Measurements from ENCODE around the gene MLYCD. TPM values are rescaled to one million over a fixed set of nuclear protein-coding genes. Genes with fewer than 3 reads are reported as not detected.

The MLYCD gene
- total and polyA plus RNA-seq, 2 experiments from 2014 or later = 3.2 to 7.2 TPM

DNA sequence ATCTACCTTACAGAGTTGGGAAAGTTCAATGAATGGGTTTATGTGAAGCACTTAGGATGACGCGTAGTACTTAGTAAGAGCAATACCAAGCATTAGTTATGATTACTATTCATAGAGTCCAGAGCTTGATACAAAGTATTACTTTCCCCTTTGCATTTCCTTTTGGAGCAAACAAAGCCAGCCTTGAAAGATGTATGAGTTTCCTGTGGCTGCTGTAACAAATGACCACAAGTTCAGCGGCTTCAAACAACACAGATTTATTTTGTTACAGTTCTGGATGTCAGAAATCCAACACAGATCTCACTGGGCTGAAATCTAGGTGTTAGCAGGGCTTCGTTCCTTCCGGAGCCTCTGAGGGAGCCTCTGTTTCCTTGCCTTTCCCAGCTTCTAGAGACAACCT, 8.6 kb upstream of the MLYCD start (continued):
- TF ChIP-seq, protein P1, sequence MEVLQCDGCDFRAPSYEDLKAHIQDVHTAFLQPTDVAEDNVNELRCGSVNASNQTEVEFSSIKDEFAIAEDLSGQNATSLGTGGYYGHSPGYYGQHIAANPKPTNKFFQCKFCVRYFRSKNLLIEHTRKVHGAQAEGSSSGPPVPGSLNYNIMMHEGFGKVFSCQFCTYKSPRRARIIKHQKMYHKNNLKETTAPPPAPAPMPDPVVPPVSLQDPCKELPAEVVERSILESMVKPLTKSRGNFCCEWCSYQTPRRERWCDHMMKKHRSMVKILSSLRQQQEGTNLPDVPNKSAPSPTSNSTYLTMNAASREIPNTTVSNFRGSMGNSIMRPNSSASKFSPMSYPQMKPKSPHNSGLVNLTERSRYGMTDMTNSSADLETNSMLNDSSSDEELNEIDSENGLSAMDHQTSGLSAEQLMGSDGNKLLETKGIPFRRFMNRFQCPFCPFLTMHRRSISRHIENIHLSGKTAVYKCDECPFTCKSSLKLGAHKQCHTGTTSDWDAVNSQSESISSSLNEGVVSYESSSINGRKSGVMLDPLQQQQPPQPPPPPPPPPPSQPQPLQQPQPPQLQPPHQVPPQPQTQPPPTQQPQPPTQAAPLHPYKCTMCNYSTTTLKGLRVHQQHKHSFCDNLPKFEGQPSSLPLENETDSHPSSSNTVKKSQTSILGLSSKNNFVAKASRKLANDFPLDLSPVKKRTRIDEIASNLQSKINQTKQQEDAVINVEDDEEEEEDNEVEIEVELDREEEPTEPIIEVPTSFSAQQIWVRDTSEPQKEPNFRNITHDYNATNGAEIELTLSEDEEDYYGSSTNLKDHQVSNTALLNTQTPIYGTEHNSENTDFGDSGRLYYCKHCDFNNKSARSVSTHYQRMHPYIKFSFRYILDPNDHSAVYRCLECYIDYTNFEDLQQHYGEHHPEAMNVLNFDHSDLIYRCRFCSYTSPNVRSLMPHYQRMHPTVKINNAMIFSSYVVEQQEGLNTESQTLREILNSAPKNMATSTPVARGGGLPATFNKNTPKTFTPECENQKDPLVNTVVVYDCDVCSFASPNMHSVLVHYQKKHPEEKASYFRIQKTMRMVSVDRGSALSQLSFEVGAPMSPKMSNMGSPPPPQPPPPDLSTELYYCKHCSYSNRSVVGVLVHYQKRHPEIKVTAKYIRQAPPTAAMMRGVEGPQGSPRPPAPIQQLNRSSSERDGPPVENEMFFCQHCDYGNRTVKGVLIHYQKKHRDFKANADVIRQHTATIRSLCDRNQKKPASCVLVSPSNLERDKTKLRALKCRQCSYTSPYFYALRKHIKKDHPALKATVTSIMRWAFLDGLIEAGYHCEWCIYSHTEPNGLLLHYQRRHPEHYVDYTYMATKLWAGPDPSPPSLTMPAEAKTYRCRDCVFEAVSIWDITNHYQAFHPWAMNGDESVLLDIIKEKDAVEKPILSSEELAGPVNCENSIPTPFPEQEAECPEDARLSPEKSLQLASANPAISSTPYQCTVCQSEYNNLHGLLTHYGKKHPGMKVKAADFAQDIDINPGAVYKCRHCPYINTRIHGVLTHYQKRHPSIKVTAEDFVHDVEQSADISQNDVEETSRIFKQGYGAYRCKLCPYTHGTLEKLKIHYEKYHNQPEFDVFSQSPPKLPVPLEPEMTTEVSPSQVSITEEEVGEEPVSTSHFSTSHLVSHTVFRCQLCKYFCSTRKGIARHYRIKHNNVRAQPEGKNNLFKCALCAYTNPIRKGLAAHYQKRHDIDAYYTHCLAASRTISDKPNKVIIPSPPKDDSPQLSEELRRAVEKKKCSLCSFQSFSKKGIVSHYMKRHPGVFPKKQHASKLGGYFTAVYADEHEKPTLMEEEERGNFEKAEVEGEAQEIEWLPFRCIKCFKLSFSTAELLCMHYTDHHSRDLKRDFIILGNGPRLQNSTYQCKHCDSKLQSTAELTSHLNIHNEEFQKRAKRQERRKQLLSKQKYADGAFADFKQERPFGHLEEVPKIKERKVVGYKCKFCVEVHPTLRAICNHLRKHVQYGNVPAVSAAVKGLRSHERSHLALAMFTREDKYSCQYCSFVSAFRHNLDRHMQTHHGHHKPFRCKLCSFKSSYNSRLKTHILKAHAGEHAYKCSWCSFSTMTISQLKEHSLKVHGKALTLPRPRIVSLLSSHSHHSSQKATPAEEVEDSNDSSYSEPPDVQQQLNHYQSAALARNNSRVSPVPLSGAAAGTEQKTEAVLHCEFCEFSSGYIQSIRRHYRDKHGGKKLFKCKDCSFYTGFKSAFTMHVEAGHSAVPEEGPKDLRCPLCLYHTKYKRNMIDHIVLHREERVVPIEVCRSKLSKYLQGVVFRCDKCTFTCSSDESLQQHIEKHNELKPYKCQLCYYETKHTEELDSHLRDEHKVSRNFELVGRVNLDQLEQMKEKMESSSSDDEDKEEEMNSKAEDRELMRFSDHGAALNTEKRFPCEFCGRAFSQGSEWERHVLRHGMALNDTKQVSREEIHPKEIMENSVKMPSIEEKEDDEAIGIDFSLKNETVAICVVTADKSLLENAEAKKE (CRISPR knock-in tag; IDR thresholded peaks at IDR 0.05) = no peak
- TF ChIP-seq EZH2 (IDR thresholded peaks at IDR 0.05; ENCODE audit: low read depth, unreplicated experiment) = no peak

DNA sequence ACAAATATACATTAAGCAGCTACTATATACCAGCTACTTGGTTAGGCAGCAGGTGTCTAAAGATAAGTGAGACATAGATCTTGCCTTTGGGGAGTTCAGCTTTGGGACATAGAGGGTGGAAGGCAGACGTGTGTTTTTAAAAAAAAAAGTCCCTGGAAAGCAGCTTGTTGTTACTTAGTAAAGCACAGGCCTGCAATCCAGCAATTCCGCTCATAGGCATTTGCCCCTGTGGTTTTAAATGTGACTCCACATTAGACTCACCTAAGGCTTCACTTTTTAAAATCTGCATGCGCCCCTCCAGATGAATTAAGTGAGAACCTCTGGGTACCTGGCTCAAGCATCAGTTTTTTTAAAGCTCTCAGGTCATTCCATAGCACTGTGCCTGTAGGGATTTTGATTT, 7.2 kb upstream of the MLYCD start:
- H3K27ac Mint-ChIP-seq = no peak overlapping the region
- ATAC-seq = no peak

More for the DNA sequence above, 7.2 kb upstream of the MLYCD start:
- no peak overlapping the region for H2AFZ ChIP-seq
- no peaks in the 10 kb centered on the region for H3K9me2 ChIP-seq (ENCODE audit: insufficient read depth)
- no peak overlapping the region for H3K27ac ChIP-seq (ENCODE audit: low read depth)
- H3K27me3 ChIP-seq (ENCODE audit: insufficient read depth) = no peaks in the 10 kb centered on the region
- H3K4me2 ChIP-seq = no peak overlapping the region
- no peaks in the 10 kb centered on the region for H4K20me1 ChIP-seq (replicated peaks; ENCODE audit: insufficient read depth)
- H3K4me1 Mint-ChIP-seq = no peaks in the 10 kb centered on the region; the same call in 2 of the 3 replicates
- no peaks in the 10 kb centered on the region for H3F3A ChIP-seq (replicated peaks; ENCODE audit: low read depth)
- no peaks in the 10 kb centered on the region for H3K36me3 ChIP-seq (ENCODE audit: insufficient read depth)
- peaks cover 5% of the 10 kb centered on the region; the same call in 1 of the 3 replicates for H3K36me3 Mint-ChIP-seq (ENCODE audit: low read depth)
- H3K4me3 ChIP-seq = no peak overlapping the region
- no peaks in the 10 kb centered on the region for H3K79me2 ChIP-seq (replicated peaks; ENCODE audit: insufficient read depth)
- no peak for DNase-seq (ENCODE audit: low spot score)
- TF ChIP-seq, protein P2, sequence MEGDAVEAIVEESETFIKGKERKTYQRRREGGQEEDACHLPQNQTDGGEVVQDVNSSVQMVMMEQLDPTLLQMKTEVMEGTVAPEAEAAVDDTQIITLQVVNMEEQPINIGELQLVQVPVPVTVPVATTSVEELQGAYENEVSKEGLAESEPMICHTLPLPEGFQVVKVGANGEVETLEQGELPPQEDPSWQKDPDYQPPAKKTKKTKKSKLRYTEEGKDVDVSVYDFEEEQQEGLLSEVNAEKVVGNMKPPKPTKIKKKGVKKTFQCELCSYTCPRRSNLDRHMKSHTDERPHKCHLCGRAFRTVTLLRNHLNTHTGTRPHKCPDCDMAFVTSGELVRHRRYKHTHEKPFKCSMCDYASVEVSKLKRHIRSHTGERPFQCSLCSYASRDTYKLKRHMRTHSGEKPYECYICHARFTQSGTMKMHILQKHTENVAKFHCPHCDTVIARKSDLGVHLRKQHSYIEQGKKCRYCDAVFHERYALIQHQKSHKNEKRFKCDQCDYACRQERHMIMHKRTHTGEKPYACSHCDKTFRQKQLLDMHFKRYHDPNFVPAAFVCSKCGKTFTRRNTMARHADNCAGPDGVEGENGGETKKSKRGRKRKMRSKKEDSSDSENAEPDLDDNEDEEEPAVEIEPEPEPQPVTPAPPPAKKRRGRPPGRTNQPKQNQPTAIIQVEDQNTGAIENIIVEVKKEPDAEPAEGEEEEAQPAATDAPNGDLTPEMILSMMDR (conservative IDR thresholded peaks at IDR 0.05; ENCODE audit: low read depth in 2 of 2) = no peak
- TF ChIP-seq STAT1 (IDR thresholded peaks at IDR 0.05; ENCODE audit: unreplicated experiment) = no peak
- TF ChIP-seq, protein P3, sequence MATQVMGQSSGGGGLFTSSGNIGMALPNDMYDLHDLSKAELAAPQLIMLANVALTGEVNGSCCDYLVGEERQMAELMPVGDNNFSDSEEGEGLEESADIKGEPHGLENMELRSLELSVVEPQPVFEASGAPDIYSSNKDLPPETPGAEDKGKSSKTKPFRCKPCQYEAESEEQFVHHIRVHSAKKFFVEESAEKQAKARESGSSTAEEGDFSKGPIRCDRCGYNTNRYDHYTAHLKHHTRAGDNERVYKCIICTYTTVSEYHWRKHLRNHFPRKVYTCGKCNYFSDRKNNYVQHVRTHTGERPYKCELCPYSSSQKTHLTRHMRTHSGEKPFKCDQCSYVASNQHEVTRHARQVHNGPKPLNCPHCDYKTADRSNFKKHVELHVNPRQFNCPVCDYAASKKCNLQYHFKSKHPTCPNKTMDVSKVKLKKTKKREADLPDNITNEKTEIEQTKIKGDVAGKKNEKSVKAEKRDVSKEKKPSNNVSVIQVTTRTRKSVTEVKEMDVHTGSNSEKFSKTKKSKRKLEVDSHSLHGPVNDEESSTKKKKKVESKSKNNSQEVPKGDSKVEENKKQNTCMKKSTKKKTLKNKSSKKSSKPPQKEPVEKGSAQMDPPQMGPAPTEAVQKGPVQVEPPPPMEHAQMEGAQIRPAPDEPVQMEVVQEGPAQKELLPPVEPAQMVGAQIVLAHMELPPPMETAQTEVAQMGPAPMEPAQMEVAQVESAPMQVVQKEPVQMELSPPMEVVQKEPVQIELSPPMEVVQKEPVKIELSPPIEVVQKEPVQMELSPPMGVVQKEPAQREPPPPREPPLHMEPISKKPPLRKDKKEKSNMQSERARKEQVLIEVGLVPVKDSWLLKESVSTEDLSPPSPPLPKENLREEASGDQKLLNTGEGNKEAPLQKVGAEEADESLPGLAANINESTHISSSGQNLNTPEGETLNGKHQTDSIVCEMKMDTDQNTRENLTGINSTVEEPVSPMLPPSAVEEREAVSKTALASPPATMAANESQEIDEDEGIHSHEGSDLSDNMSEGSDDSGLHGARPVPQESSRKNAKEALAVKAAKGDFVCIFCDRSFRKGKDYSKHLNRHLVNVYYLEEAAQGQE (IDR thresholded peaks at IDR 0.05; ENCODE audit: unreplicated experiment) = no peak
- peaks cover 3% of the 10 kb centered on the region for H3K27me3 Mint-ChIP-seq (ENCODE audit: insufficient read depth, low read depth, poor library complexity)
- H3K4me3 Mint-ChIP-seq = no peak overlapping the region
- H3K9me3 Mint-ChIP-seq = peaks cover 18% of the 10 kb centered on the region
- no peaks in the 10 kb centered on the region for H3K4me1 ChIP-seq (ENCODE audit: insufficient read depth)

Data from GM23338 (cell line).